ENCODE results near the gene OXCT1. TPM values are rescaled to one million over a fixed set of nuclear protein-coding genes. Genes with fewer than 3 reads are reported as not detected.
"Not testable (repeated sequence)": the region's sequence is repeated elsewhere in the genome, so short reads cannot be mapped to it uniquely, and the experiment has no call there.

OXCT1 gene
- total and polyA plus RNA-seq, 2 donors (not counting 3 experiments of a cell fraction or from before 2014, with no cell fraction given), result 12.8 to 37.4 TPM

GRCh38 chr5:41815261-41815660, 55.0 kb downstream of the OXCT1 start:
- no peaks in the 10 kb centered on the region for H3K9me3 ChIP-seq (replicated peaks; ENCODE audit: control insufficient read depth, insufficient read depth, low read length)
- H3K4me3 ChIP-seq (replicated peaks in 1 of 3; ENCODE audit: insufficient read depth in 1 of 3, low read depth in 1 of 3, low read length in 3 of 3), result no peak overlapping the region
- no peaks in the 10 kb centered on the region for H3K36me3 ChIP-seq (ENCODE audit: control insufficient read depth in 2 of 2, extremely low read depth in 1 of 2, insufficient read depth in 2 of 2, low read length in 2 of 2)
- no peaks in the 10 kb centered on the region for H3K9me1 ChIP-seq (replicated peaks; ENCODE audit: control insufficient read depth, extremely low read depth, insufficient read depth, low read length)
- dilution Hi-C loops (cut with MboI; ENCODE audit: extremely low pct_ligation_motif_present, low sequenced_read_pairs), result no loop called here
- BruUV-seq (replicated peaks), result no TSS peak
- no peak overlapping the region for H3K27ac ChIP-seq (ENCODE audit: insufficient read depth, low read depth, low read length)
- POLR2A ChIA-PET, result no interaction called here
- H2AFZ ChIP-seq (ENCODE audit: low read depth, low read length), result no peak overlapping the region
- no peak overlapping the region for H3K4me2 ChIP-seq (ENCODE audit: insufficient read depth, low read length)
- H4K20me1 ChIP-seq (replicated peaks; ENCODE audit: control insufficient read depth, extremely low read depth, insufficient read depth, low read length), result no peaks in the 10 kb centered on the region
- peaks cover 20% of the 10 kb centered on the region for H3K4me1 ChIP-seq (ENCODE audit: control insufficient read depth, extremely low read depth, insufficient read depth, low read length)
- H3K9ac ChIP-seq (replicated peaks; ENCODE audit: extremely low read depth, insufficient read depth, low read length), result no peak overlapping the region
- TF ChIP-seq GATA2 (IDR thresholded peaks at IDR 0.05; ENCODE audit: insufficient read depth, insufficient read length, low read depth, low read length), result no peak
- TF ChIP-seq JUN (IDR thresholded peaks at IDR 0.05; ENCODE audit: borderline replicate concordance, insufficient read depth, insufficient read length, low read depth), result no peak
- TF ChIP-seq MYC (IDR thresholded peaks at IDR 0.05; ENCODE audit: low read depth, low read length), result no peak
- TF ChIP-seq, protein P1, sequence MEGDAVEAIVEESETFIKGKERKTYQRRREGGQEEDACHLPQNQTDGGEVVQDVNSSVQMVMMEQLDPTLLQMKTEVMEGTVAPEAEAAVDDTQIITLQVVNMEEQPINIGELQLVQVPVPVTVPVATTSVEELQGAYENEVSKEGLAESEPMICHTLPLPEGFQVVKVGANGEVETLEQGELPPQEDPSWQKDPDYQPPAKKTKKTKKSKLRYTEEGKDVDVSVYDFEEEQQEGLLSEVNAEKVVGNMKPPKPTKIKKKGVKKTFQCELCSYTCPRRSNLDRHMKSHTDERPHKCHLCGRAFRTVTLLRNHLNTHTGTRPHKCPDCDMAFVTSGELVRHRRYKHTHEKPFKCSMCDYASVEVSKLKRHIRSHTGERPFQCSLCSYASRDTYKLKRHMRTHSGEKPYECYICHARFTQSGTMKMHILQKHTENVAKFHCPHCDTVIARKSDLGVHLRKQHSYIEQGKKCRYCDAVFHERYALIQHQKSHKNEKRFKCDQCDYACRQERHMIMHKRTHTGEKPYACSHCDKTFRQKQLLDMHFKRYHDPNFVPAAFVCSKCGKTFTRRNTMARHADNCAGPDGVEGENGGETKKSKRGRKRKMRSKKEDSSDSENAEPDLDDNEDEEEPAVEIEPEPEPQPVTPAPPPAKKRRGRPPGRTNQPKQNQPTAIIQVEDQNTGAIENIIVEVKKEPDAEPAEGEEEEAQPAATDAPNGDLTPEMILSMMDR (IDR thresholded peaks at IDR 0.05; ENCODE audit: extremely low read depth in 1 of 2, insufficient read depth in 1 of 2, low read depth in 1 of 2, low read length in 2 of 2), result no peak
- no peak for TF ChIP-seq POLR2AphosphoS5 (IDR thresholded peaks at IDR 0.05; ENCODE audit: insufficient read depth, low read depth, low read length)
- TF ChIP-seq, protein P2, sequence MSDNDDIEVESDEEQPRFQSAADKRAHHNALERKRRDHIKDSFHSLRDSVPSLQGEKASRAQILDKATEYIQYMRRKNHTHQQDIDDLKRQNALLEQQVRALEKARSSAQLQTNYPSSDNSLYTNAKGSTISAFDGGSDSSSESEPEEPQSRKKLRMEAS (IDR thresholded peaks at IDR 0.05; ENCODE audit: insufficient read depth, insufficient read length), result no peak
- TF ChIP-seq FOS (IDR thresholded peaks at IDR 0.05; ENCODE audit: borderline replicate concordance, insufficient read depth, low read length), result no peak
- TF ChIP-seq EZH2 (IDR thresholded peaks at IDR 0.05; ENCODE audit: borderline replicate concordance, low read depth, low read length, severe bottlenecking), result no peak
- no peak for TF ChIP-seq POLR2A (IDR thresholded peaks at IDR 0.05; ENCODE audit: low read depth, low read length)
- no peaks in the 10 kb centered on the region for H3K27me3 ChIP-seq (ENCODE audit: control insufficient read depth in 2 of 2, insufficient read depth in 2 of 2, low read length in 2 of 2)
- CTCF ChIA-PET, result interaction anchor here (0.8 to 1.2 kb wide), 2 partner anchors 19 to 20 kb away, joined by 3 to 6 read pairs; no protein-coding TSS in a partner anchor
- H3K79me2 ChIP-seq (ENCODE audit: control insufficient read depth, insufficient read depth, low read length), result no peaks in the 10 kb centered on the region
- DNase-seq (ENCODE audit: low read depth, low spot score) (no peak), FAIRE-seq (no peak)
- intact Hi-C loops (cut with micrococcal nuclease), result no loop called here

GRCh38 chr5:41814306-41814705, 55.9 kb downstream of the OXCT1 start:
- H2AFZ ChIP-seq (ENCODE audit: low read depth, low read length); H3K27ac ChIP-seq (ENCODE audit: insufficient read depth, low read depth, low read length); H3K9me1 ChIP-seq (replicated peaks; ENCODE audit: control insufficient read depth, extremely low read depth, insufficient read depth, low read length); H3K27me3 ChIP-seq (ENCODE audit: control insufficient read depth in 2 of 2, insufficient read depth in 2 of 2, low read length in 2 of 2); BruUV-seq (replicated peaks); H3K4me2 ChIP-seq (ENCODE audit: insufficient read depth, low read length); FAIRE-seq; DNase-seq (ENCODE audit: low read depth, low spot score); H3K79me2 ChIP-seq (ENCODE audit: control insufficient read depth, insufficient read depth, low read length); H3K4me3 ChIP-seq (replicated peaks in 1 of 3; ENCODE audit: insufficient read depth in 1 of 3, low read depth in 1 of 3, low read length in 3 of 3); intact Hi-C loops (cut with micrococcal nuclease); dilution Hi-C loops (cut with MboI; ENCODE audit: extremely low pct_ligation_motif_present, low sequenced_read_pairs); POLR2A ChIA-PET; H3K9me3 ChIP-seq (replicated peaks; ENCODE audit: control insufficient read depth, insufficient read depth, low read length); H3K36me3 ChIP-seq (ENCODE audit: control insufficient read depth in 2 of 2, extremely low read depth in 1 of 2, insufficient read depth in 2 of 2, low read length in 2 of 2); H4K20me1 ChIP-seq (replicated peaks; ENCODE audit: control insufficient read depth, extremely low read depth, insufficient read depth, low read length); H3K9ac ChIP-seq (replicated peaks; ENCODE audit: extremely low read depth, insufficient read depth, low read length): not testable (repeated sequence)
- H3K4me1 ChIP-seq (ENCODE audit: control insufficient read depth, extremely low read depth, insufficient read depth, low read length), result peaks cover 26% of the 10 kb centered on the region
- CTCF ChIA-PET, result interaction anchor here (1.1 to 1.3 kb wide), 2 partner anchors 11 to 30 kb away, joined by 3 to 4 read pairs; no protein-coding TSS in a partner anchor
